CD14-positive monocyte (primary cell): ENCODE data around the gene SLC35F4. TPM values are rescaled to one million over a fixed set of nuclear protein-coding genes. Genes with fewer than 3 reads are reported as not detected.

Source experiments
- DNase-seq, 3 donors: peaks; one replicate each; pipeline ENCODE4 v3.0.0-alpha.2; 2011 to 2022
- H2AFZ ChIP-seq: 2 replicates; pipeline ENCODE4 v1.6.0; 2012; ENCODE audit warnings: mild to moderate bottlenecking, low read depth, low read length, inconsistent platforms; ENCODE audit not compliant: insufficient read depth, poor library complexity, severe bottlenecking
- H3K27ac ChIP-seq, 2 donors: 1 replicate in 1 of 2; 2 replicates in 1 of 2; pipeline ENCODE4 v1.5.1; 2012 to 2013; ENCODE audit warnings: low read length in 2 of 2, control low read depth in 1 of 2, inconsistent platforms in 1 of 2, low read depth in 1 of 2, mild to moderate bottlenecking in 1 of 2
- H3K27me3 ChIP-seq, 2 donors: one replicate each; pipeline versions ENCODE4 v1.6.0 to v1.6.1; 2011 to 2013; ENCODE audit warnings: low read length in 2 of 2; ENCODE audit not compliant: control insufficient read depth in 2 of 2, insufficient read depth in 2 of 2
- H3K36me3 ChIP-seq, 2 donors: replicated peaks in 1 of 2; 1 replicate in 1 of 2; 2 replicates in 1 of 2; pipeline versions ENCODE4 v1.5.1 to v1.6.1; 2012 to 2013; ENCODE audit warnings: low read length in 2 of 2, control low read depth in 1 of 2, inconsistent platforms in 1 of 2, mild to moderate bottlenecking in 1 of 2; ENCODE audit not compliant: insufficient read depth in 2 of 2, control insufficient read depth in 1 of 2
- H3K4me1 ChIP-seq, 2 donors: 1 replicate in 1 of 2; 2 replicates in 1 of 2; pipeline versions ENCODE4 v1.5.1 to v1.6.1; 2012 to 2013; ENCODE audit warnings: low read length in 2 of 2, control low read depth in 1 of 2, inconsistent platforms in 1 of 2, mild to moderate bottlenecking in 1 of 2, moderate library complexity in 1 of 2; ENCODE audit not compliant: insufficient read depth in 2 of 2, control insufficient read depth in 1 of 2
- H3K4me2 ChIP-seq: replicated peaks from 2 replicates; pipeline ENCODE3; 2012; ENCODE audit warnings: low read length, moderate library complexity, mild to moderate bottlenecking; ENCODE audit not compliant: poor library complexity, severe bottlenecking; ENCODE audit errors: extremely low read depth
- H3K4me3 ChIP-seq, 3 experiments: fragments of 200-600 bp in 1 of 3; sonication (generic) in 1 of 3; replicated peaks in 1 of 3; 1 replicate in 2 of 3; 2 replicates in 1 of 3; pipeline ENCODE4 v1.5.1; 2011 to 2013; ENCODE audit warnings: low read length in 3 of 3, mild to moderate bottlenecking in 3 of 3, control low read depth in 2 of 3, low read depth in 2 of 3, inconsistent platforms in 1 of 3, moderate library complexity in 1 of 3
- H3K79me2 ChIP-seq: 2 replicates; pipeline ENCODE4 v1.6.0; 2012; ENCODE audit warnings: mild to moderate bottlenecking, control low read depth, inconsistent platforms, low read length, moderate library complexity; ENCODE audit not compliant: insufficient read depth
- H3K9ac ChIP-seq: 2 replicates; pipeline ENCODE4 v1.6.0; 2017; ENCODE audit warnings: low read length, mild to moderate bottlenecking; ENCODE audit not compliant: insufficient read depth, poor library complexity, severe bottlenecking
- H3K9me3 ChIP-seq, 2 donors: replicated peaks in 1 of 2; 1 replicate in 1 of 2; 2 replicates in 1 of 2; pipeline versions ENCODE4 v1.5.1 to v1.6.1; 2012 to 2013; ENCODE audit warnings: low read length in 2 of 2, control low read depth in 1 of 2; ENCODE audit not compliant: control insufficient read depth in 1 of 2, insufficient read depth in 1 of 2
- H4K20me1 ChIP-seq: 2 replicates; pipeline ENCODE4 v1.6.0; 2012; ENCODE audit warnings: mild to moderate bottlenecking, low read length, control low read depth, moderate library complexity; ENCODE audit not compliant: insufficient read depth
- H3K27ac Mint-ChIP-seq, 7 donors: one replicate each; pipeline ENCODE4 v1.8.0; 2020; ENCODE audit warnings: mild to moderate bottlenecking in 7 of 7, mixed read lengths in 7 of 7, moderate library complexity in 6 of 7, inconsistent platforms in 2 of 7
- H3K27me3 Mint-ChIP-seq, 3 donors: one replicate each; pipeline ENCODE4 v1.8.0; 2021 to 2022; ENCODE audit warnings: low read depth in 3 of 3, mild to moderate bottlenecking in 3 of 3, mixed read lengths in 3 of 3, moderate library complexity in 3 of 3, inconsistent platforms in 1 of 3
- H3K36me3 Mint-ChIP-seq, 2 donors: one replicate each; pipeline ENCODE4 v1.8.0; 2020; ENCODE audit warnings: mixed read lengths in 2 of 2, inconsistent platforms in 1 of 2, mild to moderate bottlenecking in 1 of 2
- H3K4me1 Mint-ChIP-seq: one replicate; pipeline ENCODE4 v1.8.0; 2020; ENCODE audit warnings: mild to moderate bottlenecking, mixed read lengths
- H3K4me3 Mint-ChIP-seq, 2 donors: one replicate each; pipeline ENCODE4 v1.8.0; 2020; ENCODE audit warnings: mild to moderate bottlenecking in 2 of 2, mixed read lengths in 2 of 2, moderate library complexity in 1 of 2
- H3K9me3 Mint-ChIP-seq, 7 donors: one replicate each; pipeline ENCODE4 v1.8.0; 2020 to 2022; ENCODE audit warnings: mixed read lengths in 7 of 7, mild to moderate bottlenecking in 6 of 7, moderate library complexity in 6 of 7, inconsistent platforms in 2 of 7
- WGBS: methylation state at CpG from one replicate; pipeline ENCODE4 v1.1.5; 2013; ENCODE audit warnings: missing lambda C conversion rate; ENCODE audit not compliant: insufficient coverage; 5-methylcytosine and 5-hydroxymethylcytosine counted together
- intact Hi-C, 2 donors: fragments of 100-400 bp; cut with micrococcal nuclease; formaldehyde crosslinking; loops; one replicate each; pipeline versions ENCODE4 v1.15.0 to v1.15.1; 2023
- polyA plus RNA-seq, 3 donors: library from polyadenylated mRNA; depleted of rRNA in 1 of 3; unstranded in 2 of 3; stranded (reverse) in 1 of 3; fragments of 300-500 nt in 2 of 3; fragments of >200 nt in 1 of 3; fragmentation: Illumina TruSeq in 2 of 3; gene quantifications; 1 replicate in 2 of 3; 2 replicates in 1 of 3; pipeline ENCODE4 v1.2.3, GENCODE V29; 2012 to 2021
- TF ChIP-seq, protein P1 (sequence below): fragments of 200-600 bp; IDR thresholded peaks from one replicate; pipeline ENCODE4 v1.8.0; 2022; ENCODE audit warnings: antibody characterized with exemption, mild to moderate bottlenecking

The SLC35F4 gene
- polyA plus RNA-seq, 3 donors, result not detected

DNA sequence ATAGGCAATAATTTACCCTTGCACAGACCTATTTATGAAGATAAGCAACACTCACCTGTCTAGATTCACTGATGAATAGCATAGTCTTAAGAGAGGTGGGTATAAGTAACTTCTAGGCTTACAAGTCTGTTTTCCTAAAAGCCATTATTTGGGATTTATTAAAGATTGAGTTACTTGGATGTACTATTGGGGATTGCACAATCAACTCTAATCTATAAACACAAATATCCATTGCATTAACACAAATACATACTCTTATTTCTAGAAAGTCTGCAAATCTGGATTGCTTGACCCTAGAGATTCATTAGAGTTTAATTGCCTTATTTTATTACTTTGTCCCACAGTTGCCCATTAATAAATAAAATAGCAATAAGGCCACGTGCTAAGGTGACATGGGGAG lies 224.1 kb downstream of the SLC35F4 start:
- no peaks in the 10 kb centered on the region for H3K27me3 ChIP-seq
- H2AFZ ChIP-seq, result no peak overlapping the region
- no peak overlapping the region for H3K27ac Mint-ChIP-seq
- H3K27me3 Mint-ChIP-seq, result no peaks in the 10 kb centered on the region
- H3K9ac ChIP-seq, result no peak overlapping the region
- H3K36me3 Mint-ChIP-seq, result no peaks in the 10 kb centered on the region
- DNase-seq, result no peak
- H3K4me1 ChIP-seq, result no peaks in the 10 kb centered on the region
- H3K36me3 ChIP-seq, result no peaks in the 10 kb centered on the region
- no peak overlapping the region for H3K4me3 Mint-ChIP-seq
- no peaks in the 10 kb centered on the region for H4K20me1 ChIP-seq
- no peak overlapping the region for H3K27ac ChIP-seq
- no CpG with 5 or more reads among the region's 1 CpG for WGBS
- H3K4me2 ChIP-seq, result no peak overlapping the region
- H3K79me2 ChIP-seq, result no peaks in the 10 kb centered on the region
- peaks cover 0 to 9% (median 2%) of the 10 kb centered on the region in 7 donors for H3K9me3 Mint-ChIP-seq
- H3K9me3 ChIP-seq, result no peaks in the 10 kb centered on the region
- no peaks in the 10 kb centered on the region for H3K4me1 Mint-ChIP-seq
- TF ChIP-seq, protein P1, sequence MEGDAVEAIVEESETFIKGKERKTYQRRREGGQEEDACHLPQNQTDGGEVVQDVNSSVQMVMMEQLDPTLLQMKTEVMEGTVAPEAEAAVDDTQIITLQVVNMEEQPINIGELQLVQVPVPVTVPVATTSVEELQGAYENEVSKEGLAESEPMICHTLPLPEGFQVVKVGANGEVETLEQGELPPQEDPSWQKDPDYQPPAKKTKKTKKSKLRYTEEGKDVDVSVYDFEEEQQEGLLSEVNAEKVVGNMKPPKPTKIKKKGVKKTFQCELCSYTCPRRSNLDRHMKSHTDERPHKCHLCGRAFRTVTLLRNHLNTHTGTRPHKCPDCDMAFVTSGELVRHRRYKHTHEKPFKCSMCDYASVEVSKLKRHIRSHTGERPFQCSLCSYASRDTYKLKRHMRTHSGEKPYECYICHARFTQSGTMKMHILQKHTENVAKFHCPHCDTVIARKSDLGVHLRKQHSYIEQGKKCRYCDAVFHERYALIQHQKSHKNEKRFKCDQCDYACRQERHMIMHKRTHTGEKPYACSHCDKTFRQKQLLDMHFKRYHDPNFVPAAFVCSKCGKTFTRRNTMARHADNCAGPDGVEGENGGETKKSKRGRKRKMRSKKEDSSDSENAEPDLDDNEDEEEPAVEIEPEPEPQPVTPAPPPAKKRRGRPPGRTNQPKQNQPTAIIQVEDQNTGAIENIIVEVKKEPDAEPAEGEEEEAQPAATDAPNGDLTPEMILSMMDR, result no peak
- H3K4me3 ChIP-seq, result no peak overlapping the region
- intact Hi-C loops, result no loop called here

DNA sequence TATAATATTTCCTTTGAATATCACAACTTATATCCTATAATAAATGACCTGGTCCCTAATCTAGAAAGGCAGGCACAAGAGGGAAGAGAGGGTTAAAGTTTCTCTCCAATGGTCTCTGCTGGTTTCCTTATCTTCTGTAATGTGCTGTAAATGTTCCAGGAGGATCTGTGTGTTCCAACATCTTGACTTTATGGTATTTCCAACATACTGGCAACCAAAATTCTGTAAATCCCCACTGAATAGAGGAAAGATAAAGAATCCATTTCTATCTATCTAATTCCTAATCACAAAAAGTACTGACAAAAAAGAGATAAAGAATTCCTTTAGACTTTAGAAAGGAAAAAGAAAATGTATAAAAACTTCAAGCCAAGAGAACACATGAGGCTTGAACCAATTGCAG lies 225.9 kb downstream of the SLC35F4 start:
- Histone ChIP-seq H3K4me1 (no peaks in the 10 kb centered on the region), H3K79me2 (no peaks in the 10 kb centered on the region), H3K4me3 (no peak overlapping the region), H3K36me3 (no peaks in the 10 kb centered on the region), H3K4me2 (no peak overlapping the region), H3K27ac (no peak overlapping the region), H3K27me3 (no peaks in the 10 kb centered on the region), H4K20me1 (no peaks in the 10 kb centered on the region), H3K9ac (no peak overlapping the region), H2AFZ (no peak overlapping the region), H3K9me3 (no peaks in the 10 kb centered on the region)
- H3K4me3 Mint-ChIP-seq, result no peak overlapping the region
- intact Hi-C loops, result no loop called here
- DNase-seq, result no peak
- no peaks in the 10 kb centered on the region for H3K36me3 Mint-ChIP-seq
- H3K27ac Mint-ChIP-seq, result no peak overlapping the region
- H3K9me3 Mint-ChIP-seq, result peaks cover 0 to 5% (median 0%) of the 10 kb centered on the region in 7 donors
- H3K27me3 Mint-ChIP-seq, result no peaks in the 10 kb centered on the region
- TF ChIP-seq, protein P1, result no peak
- H3K4me1 Mint-ChIP-seq, result no peaks in the 10 kb centered on the region
